Liver (tissue), 9 donors: ENCODE measurements around the gene HRH1. TPM values are rescaled to one million over a fixed set of nuclear protein-coding genes. Genes with fewer than 3 reads are reported as not detected.

Experiments
- DNase-seq: peaks from one replicate; pipeline ENCODE4 v3.0.0-alpha.2; 2017; ENCODE audit warnings: low spot score
- H3K27ac ChIP-seq, 2 donors: one replicate each; pipeline ENCODE4 v1.7.0; 2013; ENCODE audit warnings: inconsistent platforms in 2 of 2, low read length in 2 of 2, control low read depth in 1 of 2, low read depth in 1 of 2, mild to moderate bottlenecking in 1 of 2
- H3K27me3 ChIP-seq, 4 donors: one replicate each; pipeline versions ENCODE4 v1.6.1 to v1.7.0; 2013; ENCODE audit warnings: low read length in 3 of 4, inconsistent platforms in 1 of 4, mild to moderate bottlenecking in 1 of 4, moderate library complexity in 1 of 4; ENCODE audit not compliant: control insufficient read depth in 4 of 4, insufficient read depth in 4 of 4
- H3K36me3 ChIP-seq, 4 donors: one replicate each; pipeline versions ENCODE4 v1.6.1 to v1.7.0; 2013; ENCODE audit warnings: low read length in 3 of 4, mild to moderate bottlenecking in 3 of 4, low read depth in 1 of 4, moderate library complexity in 1 of 4; ENCODE audit not compliant: control insufficient read depth in 4 of 4, insufficient read depth in 3 of 4
- H3K4me1 ChIP-seq, 4 donors: one replicate each; pipeline versions ENCODE4 v1.6.1 to v1.7.0; 2013; ENCODE audit warnings: low read length in 3 of 4, mild to moderate bottlenecking in 3 of 4, moderate library complexity in 1 of 4; ENCODE audit not compliant: control insufficient read depth in 4 of 4, insufficient read depth in 4 of 4
- H3K4me3 ChIP-seq, 3 donors: one replicate each; pipeline versions ENCODE4 v1.6.1 to v1.7.0; 2013; ENCODE audit warnings: low read length in 3 of 3, control low read depth in 1 of 3, low read depth in 1 of 3, mild to moderate bottlenecking in 1 of 3
- H3K9ac ChIP-seq, 2 donors: one replicate each; pipeline ENCODE4 v1.7.0; 2013; ENCODE audit warnings: low read length in 2 of 2, mild to moderate bottlenecking in 2 of 2, moderate library complexity in 2 of 2, control low read depth in 1 of 2, low read depth in 1 of 2
- H3K9me3 ChIP-seq, 4 donors: one replicate each; pipeline versions ENCODE4 v1.6.1 to v1.7.0; 2013; ENCODE audit warnings: low read length in 3 of 4; ENCODE audit not compliant: control insufficient read depth in 4 of 4
- ATF3 ChIP-seq: IDR thresholded peaks from 2 replicates; pipeline ENCODE4 v1.6.1; 2016; ENCODE audit warnings: antibody characterized with exemption
- CTCF ChIP-seq: fragments of 150-350 bp; IDR thresholded peaks from 2 replicates; pipeline ENCODE4 v1.5.1; 2017; ENCODE audit warnings: improper control_type of control experiment, low read depth, low read length; ENCODE audit not compliant: missing input control
- EGR1 ChIP-seq, 2 donors: IDR thresholded peaks; 2 replicates each; pipeline ENCODE4 v1.6.1; 2016 to 2018; ENCODE audit warnings: antibody characterized with exemption in 2 of 2, low read depth in 2 of 2
- FOXA1 ChIP-seq: IDR thresholded peaks from 2 replicates; pipeline ENCODE4 v1.6.1; 2016; ENCODE audit warnings: antibody characterized with exemption
- FOXA2 ChIP-seq: IDR thresholded peaks from 2 replicates; pipeline ENCODE4 v1.6.1; 2016; ENCODE audit warnings: antibody characterized with exemption
- GABPA ChIP-seq, 2 donors: IDR thresholded peaks in 1 of 2; conservative IDR thresholded peaks in 1 of 2; 2 replicates each; pipeline ENCODE4 v1.6.1; 2016; ENCODE audit warnings: antibody characterized with exemption in 2 of 2, mild to moderate bottlenecking in 1 of 2, moderate library complexity in 1 of 2
- HNF4A ChIP-seq, 2 donors: conservative IDR thresholded peaks; 2 replicates each; pipeline ENCODE4 v1.6.1; 2016; ENCODE audit warnings: antibody characterized with exemption in 2 of 2, mild to moderate bottlenecking in 2 of 2
- HNF4G ChIP-seq: IDR thresholded peaks from 2 replicates; pipeline ENCODE4 v1.6.1; 2016; ENCODE audit warnings: antibody characterized with exemption
- JUND ChIP-seq, 2 donors: IDR thresholded peaks; 2 replicates each; pipeline ENCODE4 v1.6.1; 2016; ENCODE audit warnings: antibody characterized with exemption in 2 of 2
- NR2F2 ChIP-seq: IDR thresholded peaks from 2 replicates; pipeline ENCODE4 v1.6.1; 2016; ENCODE audit warnings: antibody characterized with exemption
- RAD21 ChIP-seq, 2 donors: IDR thresholded peaks; 2 replicates each; pipeline ENCODE4 v1.6.1; 2016; ENCODE audit warnings: antibody characterized with exemption in 2 of 2, mild to moderate bottlenecking in 2 of 2
- REST ChIP-seq: IDR thresholded peaks from 2 replicates; pipeline ENCODE4 v1.6.1; 2016; ENCODE audit warnings: antibody characterized with exemption, mild to moderate bottlenecking
- RXRA ChIP-seq, 2 donors: IDR thresholded peaks; 2 replicates each; pipeline ENCODE4 v1.6.1; 2017 to 2018; ENCODE audit warnings: antibody characterized with exemption in 2 of 2, mild to moderate bottlenecking in 1 of 2
- SP1 ChIP-seq: IDR thresholded peaks from 2 replicates; pipeline ENCODE4 v1.6.1; 2018; ENCODE audit warnings: antibody characterized with exemption, mild to moderate bottlenecking
- TAF1 ChIP-seq: conservative IDR thresholded peaks from 2 replicates; pipeline ENCODE4 v1.6.1; 2016; ENCODE audit warnings: antibody characterized with exemption, mild to moderate bottlenecking
- YY1 ChIP-seq: IDR thresholded peaks from 2 replicates; pipeline ENCODE4 v1.6.1; 2016; ENCODE audit warnings: antibody characterized with exemption, mild to moderate bottlenecking
- WGBS: extraction: QIAGEN DNeasy Blood & Tissue Kit; methylation state at CpG from one replicate; pipeline ENCODE4 v1.1.7; 2013; 5-methylcytosine and 5-hydroxymethylcytosine counted together
- polyA plus RNA-seq, 2 donors: library from polyadenylated mRNA; stranded (reverse) in 1 of 2; unstranded in 1 of 2; fragments of 200-250 nt in 1 of 2; fragments of >200 nt in 1 of 2; fragmentation: Nextera tagmentation in 1 of 2; extraction: Ambion mirVana in 1 of 2; gene quantifications; one replicate each; pipeline versions ENCODE4 v1.2.1 to v1.2.3, GENCODE V29; 2013 to 2015
- total RNA-seq, 2 donors: library from RNA; depleted of rRNA; stranded (reverse); fragments of >200 nt; gene quantifications; one replicate each; pipeline ENCODE4 v1.2.3, GENCODE V29; 2014
- TF ChIP-seq, protein P1 (sequence below): IDR thresholded peaks from 2 replicates; pipeline ENCODE4 v1.6.1; 2016; ENCODE audit warnings: antibody characterized with exemption
- TF ChIP-seq, protein P2 (sequence below): IDR thresholded peaks from 2 replicates; pipeline ENCODE4 v1.6.1; 2016; ENCODE audit warnings: antibody characterized with exemption
- donor health status: healthy.
- donor health status: healthy.
- donor health status: healthy.
- donor health status: healthy.
- donor health status: healthy.

Gene HRH1
- total and polyA plus RNA-seq, 4 donors = 0.07 to 1.3 (median 0.31) TPM

DNA sequence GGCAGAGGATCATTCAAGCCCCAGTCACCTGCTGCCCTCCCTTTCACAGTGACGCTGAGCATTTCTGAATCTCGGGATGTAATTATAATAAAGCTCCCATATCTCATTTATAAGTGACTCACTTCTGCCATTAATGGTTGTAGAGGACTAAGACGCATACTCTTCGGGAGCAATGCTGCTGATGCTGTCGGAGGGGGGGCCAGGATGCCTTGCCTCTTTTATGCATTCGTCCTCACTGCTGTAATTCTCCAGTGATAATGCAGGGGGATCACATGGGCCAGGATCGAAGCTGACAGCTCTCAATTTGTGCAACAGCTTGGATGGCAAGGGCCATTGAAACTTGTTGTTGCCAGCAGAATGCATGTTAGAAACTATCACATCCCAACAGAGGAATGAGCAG lies 3.1 kb downstream of the HRH1 start:
- no peak for DNase-seq
- Histone ChIP-seq H3K27me3 (peaks cover 0 to 4% (median 2%) of the 10 kb centered on the region in 4 donors), H3K9me3 (no peaks in the 10 kb centered on the region), H3K4me1 (peaks cover 0 to 2% (median 0%) of the 10 kb centered on the region in 4 donors), H3K9ac (no peak overlapping the region), H3K4me3 (no peak overlapping the region), H3K27ac (no peak overlapping the region), H3K36me3 (no peaks in the 10 kb centered on the region)
- TF ChIP-seq FOXA1 (no peak), RXRA (IDR thresholded peaks at IDR 0.05) (no peak)
- WGBS = 71% methylated on average over 7 of the region's 7 CpGs

DNA sequence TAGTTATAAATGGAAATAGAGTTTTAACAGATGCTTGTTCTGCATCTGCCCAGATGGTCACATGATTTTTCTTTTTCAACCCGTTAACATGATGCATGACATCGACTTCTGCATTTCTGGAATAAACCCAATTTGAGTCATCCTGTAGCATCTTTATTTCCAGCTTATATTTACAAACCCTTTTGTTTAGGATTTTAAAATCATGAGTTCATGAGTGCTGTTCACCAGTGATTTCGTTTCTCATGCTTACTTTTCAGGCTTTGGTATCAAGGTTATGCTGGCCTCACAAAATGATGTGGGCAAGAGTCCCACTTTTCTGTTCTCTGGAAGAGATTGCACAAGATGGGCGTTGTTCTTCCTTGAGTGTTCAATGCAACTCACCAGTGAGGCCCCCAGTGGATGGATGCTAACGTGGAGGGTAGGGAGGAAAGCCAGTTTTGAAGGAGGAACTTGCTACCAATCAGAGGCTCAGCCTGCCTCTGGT lies 5.2 kb downstream of the HRH1 start:
- WGBS = 42% methylated on average over 5 of the region's 5 CpGs
- no peaks in the 10 kb centered on the region for H3K27me3 ChIP-seq
- H3K4me3 ChIP-seq = no peak overlapping the region
- H3K9me3 ChIP-seq = no peaks in the 10 kb centered on the region
- H3K4me1 ChIP-seq = no peaks in the 10 kb centered on the region
- no peak overlapping the region for H3K9ac ChIP-seq
- no peaks in the 10 kb centered on the region for H3K36me3 ChIP-seq
- TF ChIP-seq REST = no peak
- TF ChIP-seq FOXA2 = no peak
- TF ChIP-seq FOXA1 = no peak
- TF ChIP-seq NR2F2 = no peak
- no peak for TF ChIP-seq ATF3
- no peak for TF ChIP-seq RAD21 (IDR thresholded peaks at IDR 0.05)
- TF ChIP-seq YY1 = no peak
- no peak for TF ChIP-seq HNF4G
- TF ChIP-seq TAF1 = no peak
- TF ChIP-seq HNF4A (conservative IDR thresholded peaks at IDR 0.05) = no peak
- no peak for TF ChIP-seq RXRA (IDR thresholded peaks at IDR 0.05)
- TF ChIP-seq, protein P1, sequence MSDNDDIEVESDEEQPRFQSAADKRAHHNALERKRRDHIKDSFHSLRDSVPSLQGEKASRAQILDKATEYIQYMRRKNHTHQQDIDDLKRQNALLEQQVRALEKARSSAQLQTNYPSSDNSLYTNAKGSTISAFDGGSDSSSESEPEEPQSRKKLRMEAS = no peak
- no peak for TF ChIP-seq EGR1 (IDR thresholded peaks at IDR 0.05; ENCODE audit: low read depth in 2 of 2)
- TF ChIP-seq, protein P2, sequence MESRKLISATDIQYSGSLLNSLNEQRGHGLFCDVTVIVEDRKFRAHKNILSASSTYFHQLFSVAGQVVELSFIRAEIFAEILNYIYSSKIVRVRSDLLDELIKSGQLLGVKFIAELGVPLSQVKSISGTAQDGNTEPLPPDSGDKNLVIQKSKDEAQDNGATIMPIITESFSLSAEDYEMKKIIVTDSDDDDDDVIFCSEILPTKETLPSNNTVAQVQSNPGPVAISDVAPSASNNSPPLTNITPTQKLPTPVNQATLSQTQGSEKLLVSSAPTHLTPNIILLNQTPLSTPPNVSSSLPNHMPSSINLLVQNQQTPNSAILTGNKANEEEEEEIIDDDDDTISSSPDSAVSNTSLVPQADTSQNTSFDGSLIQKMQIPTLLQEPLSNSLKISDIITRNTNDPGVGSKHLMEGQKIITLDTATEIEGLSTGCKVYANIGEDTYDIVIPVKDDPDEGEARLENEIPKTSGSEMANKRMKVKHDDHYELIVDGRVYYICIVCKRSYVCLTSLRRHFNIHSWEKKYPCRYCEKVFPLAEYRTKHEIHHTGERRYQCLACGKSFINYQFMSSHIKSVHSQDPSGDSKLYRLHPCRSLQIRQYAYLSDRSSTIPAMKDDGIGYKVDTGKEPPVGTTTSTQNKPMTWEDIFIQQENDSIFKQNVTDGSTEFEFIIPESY = no peak
- TF ChIP-seq CTCF = no peak
- no peak for TF ChIP-seq JUND (IDR thresholded peaks at IDR 0.05)
- TF ChIP-seq SP1 = no peak
- TF ChIP-seq GABPA (IDR thresholded peaks at IDR 0.05 in 1 of 2, conservative IDR thresholded peaks at IDR 0.05 in 1 of 2) = no peak
- DNase-seq = no peak
- H3K27ac ChIP-seq = no peak overlapping the region
